ENCODE measurements around the gene EPN2.

The EPN2 gene

GRCh38 chr17:19341641-19342610 is 104.8 kb downstream of the EPN2 start:
- in situ Hi-C loops (cut with HindIII; ENCODE audit: low sequenced_read_pairs): no loop called here

DNA sequence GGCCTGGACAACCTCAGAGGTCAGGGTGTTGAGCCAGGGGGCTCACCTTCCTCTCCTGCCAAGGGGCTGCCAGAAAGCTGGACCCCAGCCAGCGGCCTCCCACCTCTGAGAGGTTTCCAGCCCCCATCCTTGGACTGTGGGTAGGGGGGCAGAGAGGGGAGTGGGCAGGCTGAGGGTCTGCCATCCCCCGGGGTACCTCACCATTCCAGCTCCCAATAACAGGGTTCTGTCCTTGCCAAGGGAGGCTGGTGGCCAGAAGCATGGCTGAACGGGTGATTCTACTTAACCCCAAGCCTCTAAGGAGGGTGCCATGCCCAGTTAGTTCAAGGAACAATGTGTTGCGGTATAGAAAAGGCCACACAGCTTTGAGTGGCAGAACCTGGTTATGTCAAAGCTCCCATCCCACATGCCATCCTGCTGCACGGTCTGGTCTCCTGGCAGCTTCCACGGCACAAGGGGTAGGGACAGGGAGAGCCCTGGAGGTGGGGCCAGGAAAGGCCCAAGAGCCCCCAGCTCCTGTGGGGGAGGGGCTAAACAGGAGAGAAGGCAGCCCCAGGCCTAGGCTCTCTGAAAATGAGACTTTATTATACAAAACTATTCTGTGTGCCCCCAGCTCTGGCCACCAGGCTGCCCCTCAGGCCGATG is 105.6 kb downstream of the EPN2 start:
- in situ Hi-C loops (cut with HindIII; ENCODE audit: low sequenced_read_pairs): no loop called here

DNA sequence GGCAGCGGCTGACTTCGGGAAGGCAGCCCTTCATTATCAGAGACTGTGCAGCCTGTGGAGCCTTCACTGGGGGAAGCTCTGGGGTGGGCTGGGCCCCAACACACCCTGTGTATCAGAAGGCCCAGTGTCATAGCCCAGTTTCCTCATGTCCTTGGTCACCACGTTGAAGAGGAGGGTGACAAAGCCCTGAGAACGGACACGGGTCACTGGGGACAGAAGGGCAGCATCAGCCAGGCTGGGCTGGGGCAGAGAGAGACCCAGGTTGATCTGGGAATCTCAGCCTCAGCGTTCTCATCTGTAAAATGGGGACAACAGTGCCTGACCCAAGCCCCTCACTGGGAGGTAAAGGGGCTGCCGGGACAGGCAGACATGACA is 106.1 kb downstream of the EPN2 start:
- in situ Hi-C loops (cut with HindIII; ENCODE audit: low sequenced_read_pairs): no loop called here

DNA sequence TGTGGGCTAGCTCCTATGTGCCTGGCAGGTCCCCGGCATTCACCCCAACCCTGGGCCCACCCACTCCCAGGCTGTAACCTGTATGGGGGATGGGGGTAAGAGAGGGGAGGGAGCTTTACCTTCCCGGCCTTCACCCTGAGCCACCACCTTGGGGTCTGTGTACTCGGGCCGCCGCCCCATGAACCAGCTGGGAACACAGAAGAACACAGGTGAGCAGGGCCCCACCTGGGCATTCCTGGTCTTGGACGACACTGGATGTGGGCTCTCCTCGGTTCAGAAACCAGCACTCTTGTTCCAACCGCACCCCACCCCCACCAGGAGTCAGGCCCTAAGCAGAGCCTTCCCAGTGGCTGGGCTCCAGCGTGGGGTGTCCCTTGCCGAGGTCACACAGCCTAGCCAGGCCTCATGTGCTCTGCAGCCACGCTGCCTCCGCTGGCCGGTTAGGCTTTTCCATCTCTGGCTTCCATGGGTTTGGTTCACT is 106.5 kb downstream of the EPN2 start:
- in situ Hi-C loops (cut with HindIII; ENCODE audit: low sequenced_read_pairs): no loop called here

GRCh38 chr17:19344311-19345066 is 107.3 kb downstream of the EPN2 start:
- in situ Hi-C loops (cut with HindIII; ENCODE audit: low sequenced_read_pairs): no loop called here

GRCh38 chr17:19345067-19345460 is 107.9 kb downstream of the EPN2 start:
- in situ Hi-C loops (cut with HindIII; ENCODE audit: low sequenced_read_pairs): no loop called here

DNA sequence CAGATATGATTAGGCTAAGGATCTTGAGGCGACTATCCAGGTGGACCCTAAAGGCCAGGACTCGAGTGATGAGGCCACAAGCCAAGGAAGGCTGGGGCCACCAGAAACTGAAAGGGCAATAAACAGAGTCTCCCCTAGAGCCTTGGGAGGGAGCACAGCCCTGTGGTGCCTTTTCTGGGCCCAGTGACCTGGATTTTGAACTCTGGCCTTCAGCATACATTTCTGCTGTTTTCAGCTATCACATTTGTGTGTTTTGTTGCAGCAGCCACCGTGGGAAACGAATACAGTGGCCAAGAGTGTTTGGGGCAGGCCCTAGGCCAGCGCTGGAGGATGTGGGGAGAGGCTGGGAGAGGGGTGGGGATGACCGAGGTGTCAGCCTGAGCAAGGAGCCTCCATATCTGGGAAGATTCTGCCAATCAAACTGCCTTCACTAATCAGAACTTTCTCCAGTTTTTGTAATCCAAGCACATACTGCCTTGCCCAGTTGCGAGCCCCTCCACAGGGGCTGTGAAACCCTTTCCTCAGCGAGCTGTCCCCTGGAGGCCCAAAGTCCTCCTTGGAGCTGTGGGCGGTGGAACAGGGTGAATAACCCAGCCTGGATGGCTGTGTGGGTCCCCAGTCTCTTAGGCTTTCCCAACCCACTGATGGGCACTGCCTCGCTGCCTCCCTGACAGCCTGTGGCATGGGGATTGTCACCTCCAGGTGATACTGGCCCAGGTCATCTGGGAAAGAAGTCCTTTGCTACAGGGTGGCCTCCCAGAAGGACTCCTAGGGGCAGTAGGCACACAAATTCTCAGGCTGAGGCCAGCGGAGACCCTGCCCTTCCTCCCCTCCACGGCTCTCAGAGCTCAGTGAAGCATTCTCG is 108.6 kb downstream of the EPN2 start:
- in situ Hi-C loops (cut with HindIII; ENCODE audit: low sequenced_read_pairs): no loop called here

GRCh38 chr17:19346351-19347255 is 109.4 kb downstream of the EPN2 start:
- in situ Hi-C loops (cut with HindIII; ENCODE audit: low sequenced_read_pairs): no loop called here

DNA sequence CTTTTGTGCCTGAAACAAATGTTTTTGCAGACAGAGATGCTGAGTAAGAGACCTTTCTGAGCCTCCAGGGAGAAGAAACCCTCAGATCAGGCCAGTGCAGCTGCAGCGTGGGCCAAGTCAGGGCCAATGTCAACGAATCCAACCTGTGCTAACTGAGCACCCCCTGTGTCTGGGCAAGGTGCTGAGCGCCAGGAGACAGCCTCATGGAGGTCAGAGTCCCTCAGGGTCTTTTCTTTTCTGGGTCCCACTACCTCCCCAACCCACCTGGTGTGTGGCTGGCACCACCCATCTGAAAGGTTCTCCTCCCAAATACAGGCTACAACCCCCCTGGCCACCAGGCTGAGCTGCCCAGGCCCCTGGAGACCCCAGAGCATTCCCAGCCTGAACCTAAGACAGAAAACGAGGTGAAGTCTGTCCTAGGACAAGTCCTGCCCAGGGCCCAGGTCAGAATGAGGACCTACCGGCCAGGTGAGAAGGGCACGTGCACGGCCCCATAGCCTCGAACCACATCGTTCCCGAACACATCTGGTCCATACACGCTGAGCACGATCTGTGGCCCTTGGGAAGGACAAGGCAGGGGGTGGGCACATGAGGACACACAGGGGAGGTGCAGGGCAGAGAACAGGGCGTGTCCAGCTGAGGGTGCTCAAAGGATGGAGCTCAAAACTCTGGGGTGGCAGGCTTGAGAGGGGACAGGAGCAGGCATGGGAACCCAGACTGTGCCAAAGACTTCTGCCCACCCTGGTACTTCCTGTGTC is 110.3 kb downstream of the EPN2 start:
- in situ Hi-C loops (cut with HindIII; ENCODE audit: low sequenced_read_pairs): no loop called here

DNA sequence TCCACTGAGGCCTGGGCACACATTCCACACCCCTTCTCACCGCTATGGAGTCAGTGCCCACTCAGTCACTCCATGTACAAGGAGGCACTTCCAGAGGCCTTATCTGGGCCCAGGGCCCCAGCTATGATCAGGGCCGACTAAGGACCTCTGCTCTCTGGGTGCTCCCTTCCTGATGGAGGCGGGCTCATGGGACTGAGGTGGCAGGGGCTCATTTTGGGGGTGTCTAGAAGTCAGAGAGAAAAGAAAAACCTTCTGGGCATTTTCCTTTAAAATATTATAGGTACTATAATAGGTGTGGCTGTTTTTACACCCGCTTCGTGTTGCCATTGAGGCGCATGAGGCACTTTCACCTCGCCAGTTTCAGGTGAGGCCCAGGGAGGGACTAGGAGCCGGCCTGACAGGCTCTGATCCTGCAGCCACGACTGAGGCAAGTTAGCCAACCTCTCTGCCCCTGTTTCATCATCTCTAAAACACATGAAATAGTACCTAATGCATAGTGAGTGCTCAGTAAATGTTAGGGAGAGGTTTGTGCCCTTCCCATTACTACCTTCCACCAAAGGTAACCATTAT is 111.0 kb downstream of the EPN2 start:
- in situ Hi-C loops (cut with HindIII; ENCODE audit: low sequenced_read_pairs): no loop called here

GRCh38 chr17:19348806-19349205 is 111.6 kb downstream of the EPN2 start:
- in situ Hi-C loops (cut with HindIII; ENCODE audit: low sequenced_read_pairs): no loop called here

DNA sequence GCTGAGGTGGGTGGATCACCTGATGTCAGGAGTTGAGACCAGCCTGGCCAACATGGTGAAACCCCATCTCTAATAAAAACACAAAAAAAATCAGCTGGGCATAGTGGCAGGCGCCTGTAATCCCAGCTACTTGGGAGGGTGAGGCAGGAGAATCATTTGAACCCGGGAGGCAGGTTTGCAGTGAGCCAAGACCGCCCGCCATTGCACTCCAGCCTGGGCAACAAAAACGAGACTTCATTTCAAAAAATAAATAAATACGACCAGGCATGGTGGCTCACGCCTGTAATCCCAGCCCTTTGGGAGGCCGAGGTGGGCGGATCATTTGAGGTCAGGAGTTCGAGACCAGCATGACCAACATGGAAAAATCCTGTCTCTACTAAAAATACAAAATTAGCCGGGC is 116.2 kb downstream of the EPN2 start:
- in situ Hi-C loops (cut with HindIII; ENCODE audit: low sequenced_read_pairs): loop anchor here (25.0 kb wide), 1 partner anchor 434 kb away; no protein-coding TSS in a partner anchor

DNA sequence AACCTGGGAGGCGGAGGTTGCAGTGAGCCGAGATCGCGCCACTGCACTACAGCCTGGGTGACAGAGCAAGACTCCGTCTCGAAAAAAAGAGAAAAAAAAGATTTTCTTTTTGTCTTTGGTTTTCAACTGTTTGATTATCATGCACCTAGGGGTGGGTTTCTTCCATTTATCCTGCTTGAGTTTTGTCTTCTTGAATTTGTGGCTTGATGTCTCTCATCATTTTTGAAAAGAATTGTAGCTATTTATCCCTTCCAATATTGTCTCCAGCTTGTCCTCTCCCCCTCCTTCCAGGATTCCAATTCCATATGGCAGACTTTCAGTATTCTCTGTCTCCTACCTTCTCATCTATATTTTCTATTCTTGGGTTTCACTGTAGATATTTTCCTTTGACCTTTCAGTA is 117.6 kb downstream of the EPN2 start:
- in situ Hi-C loops (cut with HindIII; ENCODE audit: low sequenced_read_pairs): loop anchor here (25.0 kb wide), 1 partner anchor 433 kb away; no protein-coding TSS in a partner anchor

GRCh38 chr17:19357351-19357750 is 120.2 kb downstream of the EPN2 start:
- in situ Hi-C loops (cut with HindIII; ENCODE audit: low sequenced_read_pairs): loop anchor here (25.0 kb wide), 1 partner anchor 430 kb away; no protein-coding TSS in a partner anchor

DNA sequence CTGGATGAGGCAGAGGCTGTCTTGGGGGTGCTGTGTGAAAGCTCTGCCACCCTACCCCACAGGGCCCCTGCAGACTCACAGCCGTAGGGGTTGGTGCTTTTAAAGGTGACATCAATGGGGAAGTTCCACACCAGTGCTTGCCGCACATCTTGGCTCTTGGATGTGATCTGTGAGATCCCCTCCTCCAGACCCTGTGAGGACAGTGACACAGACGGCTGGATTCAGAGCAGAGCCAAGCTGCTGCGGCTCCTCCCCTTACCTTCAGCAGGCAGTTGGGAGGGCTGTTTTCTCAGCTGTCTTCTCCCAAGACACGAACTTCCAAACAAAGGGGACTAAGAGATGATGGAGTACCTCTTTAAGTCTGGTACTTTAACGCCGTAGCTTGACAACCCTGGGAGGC is 120.6 kb downstream of the EPN2 start:
- in situ Hi-C loops (cut with HindIII; ENCODE audit: low sequenced_read_pairs): loop anchor here (25.0 kb wide), 1 partner anchor 430 kb away; no protein-coding TSS in a partner anchor

GRCh38 chr17:19359151-19359550 is 122.0 kb downstream of the EPN2 start:
- in situ Hi-C loops (cut with HindIII; ENCODE audit: low sequenced_read_pairs): loop anchor here (25.0 kb wide), 1 partner anchor 428 kb away; no protein-coding TSS in a partner anchor

DNA sequence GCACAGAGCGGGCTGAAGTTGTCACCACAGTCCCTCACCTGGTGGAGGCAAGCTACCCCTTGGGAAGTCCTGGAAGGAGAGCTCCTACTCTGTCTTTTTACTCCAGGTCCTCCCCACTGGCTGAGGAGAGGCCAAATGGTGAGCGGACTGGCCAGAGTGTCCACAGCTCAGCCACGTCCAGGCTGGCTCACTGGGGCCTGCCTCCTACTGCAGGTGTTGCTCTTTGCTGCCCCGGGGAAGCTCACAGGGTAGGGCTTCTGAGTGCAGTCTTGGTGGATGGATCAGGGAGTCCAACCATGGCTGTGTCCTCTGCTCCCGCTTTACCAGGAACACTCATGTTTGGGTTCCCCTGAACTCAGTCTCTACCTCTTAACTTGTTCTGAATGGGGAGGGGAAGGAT is 122.7 kb downstream of the EPN2 start:
- in situ Hi-C loops (cut with HindIII; ENCODE audit: low sequenced_read_pairs): loop anchor here (5.0 to 25.0 kb wide), 2 partner anchors 97 to 427 kb away; no protein-coding TSS in a partner anchor

GRCh38 chr17:19360772-19361171 is 123.6 kb downstream of the EPN2 start:
- in situ Hi-C loops (cut with HindIII; ENCODE audit: low sequenced_read_pairs): loop anchor here (5.0 to 25.0 kb wide), 2 partner anchors 97 to 427 kb away; no protein-coding TSS in a partner anchor
